ENCODE measurements around the gene UBE2L6.

Gene UBE2L6

DNA sequence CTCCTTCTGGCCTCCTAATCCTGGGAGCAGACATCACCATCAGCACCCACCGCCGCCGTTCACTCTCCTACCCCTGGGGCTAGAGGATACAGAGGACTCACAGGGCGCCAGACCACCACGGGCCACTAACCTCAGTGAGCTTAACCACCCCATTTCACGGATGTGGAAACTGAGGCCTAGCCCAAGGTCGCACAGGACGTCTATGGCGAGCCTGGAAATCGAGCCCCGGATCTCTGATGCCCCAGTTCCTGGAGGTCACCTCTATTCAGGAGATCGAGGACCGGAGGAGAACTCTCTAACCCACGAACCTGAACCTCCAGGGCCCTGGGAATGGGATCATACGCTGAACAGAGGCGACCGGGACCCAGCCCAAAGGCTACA lies 37.3 kb downstream of the UBE2L6 start:
- peak overlapping the region; percentile 88 for H3K27ac ChIP-seq
- TF ChIP-seq CTCF (conservative IDR thresholded peaks at IDR 0.05) (no peak), ZFX (IDR thresholded peaks at IDR 0.05) (peak; percentile 80; the same call in 1 of the 2 replicates)

DNA sequence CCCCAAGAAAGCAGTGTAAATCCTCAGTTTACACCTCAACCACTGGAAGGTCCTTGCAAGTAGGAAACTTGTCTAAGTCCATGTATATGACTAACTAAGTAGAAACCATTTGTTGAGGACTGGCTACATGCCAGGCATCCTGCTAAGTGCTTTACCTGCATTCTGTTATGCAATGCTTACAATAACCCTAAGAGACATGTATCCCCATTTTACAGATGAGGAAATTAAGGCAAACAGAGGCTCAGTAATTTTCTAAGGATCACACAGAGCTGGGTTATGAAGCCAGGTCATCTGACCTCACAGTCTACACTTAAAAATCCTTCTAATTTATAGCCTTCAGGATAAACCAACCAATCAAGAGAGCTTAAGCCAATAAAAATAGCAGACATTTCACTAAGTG lies 38.5 kb downstream of the UBE2L6 start:
- TF ChIP-seq CTCF (conservative IDR thresholded peaks at IDR 0.05), result no peak
- no peak for TF ChIP-seq ZFX (IDR thresholded peaks at IDR 0.05)
- H3K27ac ChIP-seq, result no peak overlapping the region

- TF ChIP-seq CTCF (conservative IDR thresholded peaks at IDR 0.05) (peak; percentile 94), ZFX (IDR thresholded peaks at IDR 0.05) (no peak)
- H3K27ac ChIP-seq, result no peak overlapping the region
Measured at GRCh38 chr11:57527056-57527631, 40.3 kb downstream of the UBE2L6 start.

- no peak overlapping the region for H3K27ac ChIP-seq
- TF ChIP-seq ZFX (IDR thresholded peaks at IDR 0.05) (no peak), CTCF (conservative IDR thresholded peaks at IDR 0.05) (no peak)
Measured at GRCh38 chr11:57523419-57523818, 44.1 kb downstream of the UBE2L6 start.

- no peak for TF ChIP-seq CTCF (conservative IDR thresholded peaks at IDR 0.05)
- no peak for TF ChIP-seq ZFX (IDR thresholded peaks at IDR 0.05)
- H3K27ac ChIP-seq, result no peak overlapping the region
Measured at GRCh38 chr11:57521116-57521515, 46.4 kb downstream of the UBE2L6 start.

DNA sequence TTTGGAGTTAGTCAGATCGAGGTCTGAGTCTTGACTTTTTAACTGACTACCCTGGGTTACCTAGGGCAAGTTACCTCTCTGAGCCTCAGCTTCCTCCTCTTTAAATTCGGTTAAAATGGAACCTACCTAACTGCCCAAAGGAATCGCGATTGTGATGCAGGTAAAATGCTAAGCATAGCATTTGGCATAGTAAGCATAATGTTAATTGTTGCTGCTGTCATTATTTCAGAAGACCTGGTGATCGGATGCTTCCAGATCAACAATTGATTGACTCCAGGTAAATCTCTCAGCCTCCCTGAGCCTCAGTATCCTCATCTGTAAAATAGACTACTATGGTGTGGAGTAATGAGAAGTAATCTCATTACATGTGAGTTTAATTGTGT lies 51.4 kb downstream of the UBE2L6 start:
- TF ChIP-seq ZFX (IDR thresholded peaks at IDR 0.05) (no peak), CTCF (conservative IDR thresholded peaks at IDR 0.05) (no peak)
- H3K27ac ChIP-seq, result peak overlapping the region; percentile 95

GRCh38 chr11:57515332-57516060 lies 52.0 kb downstream of the UBE2L6 start, which contains the start of gene SLC43A1:
SLC43A1 (minus strand) TSS chr11:57515702; CDS start chr11:57514111, 1,591 bp downstream.
- TF ChIP-seq ZFX (IDR thresholded peaks at IDR 0.05) (peak; percentile 13; the same call in 1 of the 2 replicates), CTCF (conservative IDR thresholded peaks at IDR 0.05) (no peak)
- H3K27ac ChIP-seq, result peak within 1 kb of the TSS; percentile 95
